Right renal pelvis (tissue), 4 donors: ENCODE results near the gene ELOVL6. TPM values are rescaled to one million over a fixed set of nuclear protein-coding genes. Genes with fewer than 3 reads are reported as not detected.
"Not testable (repeated sequence)": the region's sequence is repeated elsewhere in the genome, so short reads cannot be mapped to it uniquely, and the experiment has no call there.

ENCODE experiments used
- DNase-seq, 4 donors: peaks; one replicate each; pipeline ENCODE4 v3.0.0-alpha.2; 2013; ENCODE audit warnings: low read depth in 4 of 4, low spot score in 3 of 4, missing footprints in 1 of 4
- polyA plus RNA-seq, 4 donors: library from polyadenylated mRNA; unstranded; fragments of 120-200 nt; gene quantifications; one replicate each; pipeline ENCODE4 v1.2.1, GENCODE V29; 2013; ENCODE audit not compliant: insufficient read length in 4 of 4

ELOVL6 gene
- polyA plus RNA-seq, 4 donors, result 26.2 to 37.9 (median 35.0) TPM

GRCh38 chr4:110197529-110198042 lies 829 bp downstream of the ELOVL6 start:
- DNase-seq, result peak in 2 of 4 donors; percentile 38 to 56

- peak in 2 of 4 donors; percentile 35 to 60 for DNase-seq
Observed at GRCh38 chr4:110196871-110197528, 1.4 kb downstream of the ELOVL6 start.

GRCh38 chr4:110196206-110196870 lies 2.1 kb downstream of the ELOVL6 start:
- DNase-seq, result peak in 2 of 4 donors; percentile 47 to 48

- no peak for DNase-seq
Observed at GRCh38 chr4:110195561-110196205, 2.7 kb downstream of the ELOVL6 start.

- DNase-seq, result peak in 3 of 4 donors; percentile 49 to 77 (median 74)
Observed at GRCh38 chr4:110193822-110194761, 4.3 kb downstream of the ELOVL6 start.

- DNase-seq, result not testable (repeated sequence)
Observed at GRCh38 chr4:110193287-110193686, 5.1 kb downstream of the ELOVL6 start.

GRCh38 chr4:110190249-110190648 lies 8.2 kb downstream of the ELOVL6 start:
- DNase-seq, result no peak

- DNase-seq, result no peak
Observed at GRCh38 chr4:110188113-110188512, 10.3 kb downstream of the ELOVL6 start.

GRCh38 chr4:110184791-110185155 lies 13.6 kb downstream of the ELOVL6 start:
- DNase-seq, result no peak

- DNase-seq, result no peak
Observed at GRCh38 chr4:110184140-110184790, 14.2 kb downstream of the ELOVL6 start.

GRCh38 chr4:110183643-110184042 lies 14.8 kb downstream of the ELOVL6 start:
- DNase-seq, result no peak

GRCh38 chr4:110183058-110183457 lies 15.4 kb downstream of the ELOVL6 start:
- no peak for DNase-seq

GRCh38 chr4:110181890-110182289 lies 16.5 kb downstream of the ELOVL6 start:
- no peak for DNase-seq

- DNase-seq, result no peak
Observed at GRCh38 chr4:110175634-110176033, 22.8 kb downstream of the ELOVL6 start.

GRCh38 chr4:110172972-110173371 lies 25.4 kb downstream of the ELOVL6 start:
- no peak for DNase-seq

GRCh38 chr4:110171971-110172370 lies 26.4 kb downstream of the ELOVL6 start:
- no peak for DNase-seq

GRCh38 chr4:110170861-110171260 lies 27.6 kb downstream of the ELOVL6 start:
- DNase-seq, result no peak

GRCh38 chr4:110165382-110166286 lies 32.8 kb downstream of the ELOVL6 start:
- DNase-seq, result no peak

GRCh38 chr4:110164856-110165255 lies 33.6 kb downstream of the ELOVL6 start:
- DNase-seq, result no peak
